HepG2 (cell line): Measurements from ENCODE around the gene AHNAK. TPM values are rescaled to one million over a fixed set of nuclear protein-coding genes. Genes with fewer than 3 reads are reported as not detected.

Experiments
- CHD2 ChIP-seq: IDR thresholded peaks from 2 replicates; pipeline ENCODE4 v1.6.1; 2011; ENCODE audit warnings: low read depth, low read length, improper control_type of control experiment
- ETV5 ChIP-seq: IDR thresholded peaks from 2 replicates; pipeline ENCODE4 v1.6.1; 2018; ENCODE audit warnings: missing biosample characterization, missing genetic modification reagents, inconsistent platforms, borderline replicate concordance
- KDM5B ChIP-seq: sonication (generic); formaldehyde crosslinking; IDR thresholded peaks from 2 replicates; pipeline ENCODE4 v1.4.0; 2020; ENCODE audit warnings: missing genetic modification reagents, mild to moderate bottlenecking, borderline replicate concordance
- NCOA2 ChIP-seq: sonication (generic); formaldehyde crosslinking; IDR thresholded peaks from 2 replicates; pipeline ENCODE4 v1.8.0; 2022; ENCODE audit warnings: inconsistent platforms
- NR2C2 ChIP-seq: sonication (generic); formaldehyde crosslinking; IDR thresholded peaks from 2 replicates; pipeline ENCODE4 v1.4.0; 2020; ENCODE audit warnings: missing genetic modification reagents, mild to moderate bottlenecking, moderate library complexity, borderline replicate concordance
- PITX1 ChIP-seq: sonication (generic); formaldehyde crosslinking; IDR thresholded peaks from 2 replicates; pipeline ENCODE4 v1.5.1; 2020; ENCODE audit warnings: mild to moderate bottlenecking, missing genetic modification reagents
- RBAK ChIP-seq: sonication (generic); formaldehyde crosslinking; IDR thresholded peaks from 2 replicates; pipeline ENCODE4 v1.5.1; 2020; ENCODE audit warnings: mild to moderate bottlenecking, missing genetic modification reagents
- ZMYM2 ChIP-seq: sonication (generic); formaldehyde crosslinking; IDR thresholded peaks from 2 replicates; pipeline ENCODE4 v1.8.0; 2022; ENCODE audit warnings: mild to moderate bottlenecking, missing genetic modification reagents
- ZNF263 ChIP-seq: sonication (generic); formaldehyde crosslinking; IDR thresholded peaks from 2 replicates; pipeline ENCODE4 v1.4.0; 2020; ENCODE audit warnings: missing genetic modification reagents
- ZNF292 ChIP-seq: sonication (generic); formaldehyde crosslinking; IDR thresholded peaks from 2 replicates; pipeline ENCODE4 v1.8.1; 2022; ENCODE audit warnings: mild to moderate bottlenecking, low read depth, missing genetic modification reagents, borderline replicate concordance
- ZNF432 ChIP-seq: sonication (generic); formaldehyde crosslinking; IDR thresholded peaks from 2 replicates; pipeline ENCODE4 v1.5.0; 2020; ENCODE audit warnings: missing genetic modification reagents, mild to moderate bottlenecking, borderline replicate concordance
- ZNF441 ChIP-seq: sonication (generic); formaldehyde crosslinking; IDR thresholded peaks from 2 replicates; pipeline ENCODE4 v1.7.0; 2021; ENCODE audit warnings: missing genetic modification reagents, borderline replicate concordance
- ZNF816 ChIP-seq: sonication (generic); formaldehyde crosslinking; IDR thresholded peaks from 2 replicates; pipeline ENCODE4 v1.8.0; 2022; ENCODE audit warnings: missing genetic modification reagents, mild to moderate bottlenecking, borderline replicate concordance
- polyA plus RNA-seq, 8 experiments: library from polyadenylated mRNA; depleted of rRNA in 3 of 8; stranded (reverse) in 7 of 8; unstranded in 1 of 8; fragments of >200 nt; fragmentation: Illumina TruSeq in 4 of 8; extraction: Trizol in 4 of 8; gene quantifications; 2 replicates each; pipeline versions ENCODE4 v1.2.1 to v1.2.3, GENCODE V29; 2011 to 2016; ENCODE audit warnings: low read depth in 4 of 8, missing spikeins in 1 of 8, mixed read lengths in 1 of 8; ENCODE audit not compliant: insufficient read depth in 1 of 8
- total RNA-seq, 5 experiments: library from RNA; depleted of rRNA; stranded (reverse); fragments of >200 nt; fragmentation: Illumina TruSeq; extraction: Trizol; gene quantifications; 2 replicates each; pipeline ENCODE4 v1.2.3, GENCODE V29; 2016; ENCODE audit warnings: low read depth in 1 of 5
- TF ChIP-seq, protein P1 (sequence below): sonication (generic); formaldehyde crosslinking; IDR thresholded peaks from 2 replicates; pipeline ENCODE4 v1.9.0; 2022; ENCODE audit warnings: low read depth, missing genetic modification reagents
- TF ChIP-seq, protein P2 (sequence below): sonication (generic); formaldehyde crosslinking; IDR thresholded peaks from 2 replicates; pipeline ENCODE4 v1.4.0; 2020; ENCODE audit warnings: mild to moderate bottlenecking, missing genetic modification reagents
- TF ChIP-seq, protein P3 (sequence below), 2 experiments: sonication (generic) in 1 of 2; formaldehyde crosslinking in 1 of 2; IDR thresholded peaks; 2 replicates each; pipeline versions ENCODE4 v1.4.0 to v1.6.1; 2016 to 2020; ENCODE audit warnings: borderline replicate concordance in 1 of 2, low read depth in 1 of 2, mild to moderate bottlenecking in 1 of 2, missing genetic modification reagents in 1 of 2
- TF ChIP-seq, protein P4 (sequence below): sonication (generic); formaldehyde crosslinking; IDR thresholded peaks from 2 replicates; pipeline ENCODE4 v1.5.1; 2020; ENCODE audit warnings: mild to moderate bottlenecking, missing genetic modification reagents
- TF ChIP-seq, protein P5 (sequence below): sonication (generic); formaldehyde crosslinking; IDR thresholded peaks from 2 replicates; pipeline ENCODE4 v1.4.0; 2020; ENCODE audit warnings: low read depth, mild to moderate bottlenecking, missing genetic modification reagents

Gene AHNAK
- total and polyA plus RNA-seq, 2 of the 13 experiments (the other 11 are each of a cell fraction or from before 2014, with no cell fraction given): 23.4 to 25.0 TPM

DNA sequence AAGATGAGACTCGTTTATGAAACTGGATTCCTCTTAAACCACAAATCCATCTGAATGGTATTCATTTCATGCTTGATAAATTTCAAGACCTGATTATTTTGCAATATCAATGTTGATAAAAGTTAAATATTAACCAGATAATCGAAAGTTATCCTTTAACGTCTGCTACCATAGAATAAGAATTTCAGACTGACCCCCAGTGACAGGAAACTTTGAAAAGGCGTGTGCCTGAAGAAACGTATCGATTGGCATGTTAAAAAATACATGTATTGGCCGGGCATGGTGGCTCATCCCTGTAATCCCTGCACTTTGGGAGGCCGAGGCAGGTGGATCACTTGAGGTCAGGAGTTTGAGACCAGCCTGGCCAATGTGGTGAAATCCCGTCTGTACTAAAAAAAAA lies 113.9 kb downstream of the AHNAK start (continued):
- TF ChIP-seq, protein P1, sequence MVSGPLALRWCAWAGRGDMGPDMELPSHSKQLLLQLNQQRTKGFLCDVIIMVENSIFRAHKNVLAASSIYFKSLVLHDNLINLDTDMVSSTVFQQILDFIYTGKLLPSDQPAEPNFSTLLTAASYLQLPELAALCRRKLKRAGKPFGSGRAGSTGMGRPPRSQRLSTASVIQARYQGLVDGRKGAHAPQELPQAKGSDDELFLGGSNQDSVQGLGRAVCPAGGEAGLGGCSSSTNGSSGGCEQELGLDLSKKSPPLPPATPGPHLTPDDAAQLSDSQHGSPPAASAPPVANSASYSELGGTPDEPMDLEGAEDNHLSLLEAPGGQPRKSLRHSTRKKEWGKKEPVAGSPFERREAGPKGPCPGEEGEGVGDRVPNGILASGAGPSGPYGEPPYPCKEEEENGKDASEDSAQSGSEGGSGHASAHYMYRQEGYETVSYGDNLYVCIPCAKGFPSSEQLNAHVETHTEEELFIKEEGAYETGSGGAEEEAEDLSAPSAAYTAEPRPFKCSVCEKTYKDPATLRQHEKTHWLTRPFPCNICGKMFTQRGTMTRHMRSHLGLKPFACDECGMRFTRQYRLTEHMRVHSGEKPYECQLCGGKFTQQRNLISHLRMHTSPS (CRISPR knock-in tag): no peak
- TF ChIP-seq ZNF292 (CRISPR knock-in tag) (0 out of 2 replicates have a peak, but pooled peaks have one; percentile 33), ZNF816 (CRISPR knock-in tag) (no peak), ETV5 (CRISPR knock-in tag) (peak; percentile 50; the same call in 1 of the 2 replicates), RBAK (CRISPR knock-in tag) (no peak), KDM5B (CRISPR knock-in tag) (no peak), ZMYM2 (peak; percentile 92), PITX1 (peak; percentile 51; the same call in 1 of the 2 replicates), NR2C2 (no peak), ZNF263 (CRISPR knock-in tag) (peak; percentile 77), ZNF441 (CRISPR knock-in tag) (no peak), ZNF432 (no peak), NCOA2 (CRISPR knock-in tag) (0 out of 2 replicates have a peak, but pooled peaks have one; percentile 39), CHD2 (no peak)
- TF ChIP-seq, protein P2, sequence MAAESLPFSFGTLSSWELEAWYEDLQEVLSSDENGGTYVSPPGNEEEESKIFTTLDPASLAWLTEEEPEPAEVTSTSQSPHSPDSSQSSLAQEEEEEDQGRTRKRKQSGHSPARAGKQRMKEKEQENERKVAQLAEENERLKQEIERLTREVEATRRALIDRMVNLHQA (CRISPR knock-in tag): no peak
- TF ChIP-seq, protein P3, sequence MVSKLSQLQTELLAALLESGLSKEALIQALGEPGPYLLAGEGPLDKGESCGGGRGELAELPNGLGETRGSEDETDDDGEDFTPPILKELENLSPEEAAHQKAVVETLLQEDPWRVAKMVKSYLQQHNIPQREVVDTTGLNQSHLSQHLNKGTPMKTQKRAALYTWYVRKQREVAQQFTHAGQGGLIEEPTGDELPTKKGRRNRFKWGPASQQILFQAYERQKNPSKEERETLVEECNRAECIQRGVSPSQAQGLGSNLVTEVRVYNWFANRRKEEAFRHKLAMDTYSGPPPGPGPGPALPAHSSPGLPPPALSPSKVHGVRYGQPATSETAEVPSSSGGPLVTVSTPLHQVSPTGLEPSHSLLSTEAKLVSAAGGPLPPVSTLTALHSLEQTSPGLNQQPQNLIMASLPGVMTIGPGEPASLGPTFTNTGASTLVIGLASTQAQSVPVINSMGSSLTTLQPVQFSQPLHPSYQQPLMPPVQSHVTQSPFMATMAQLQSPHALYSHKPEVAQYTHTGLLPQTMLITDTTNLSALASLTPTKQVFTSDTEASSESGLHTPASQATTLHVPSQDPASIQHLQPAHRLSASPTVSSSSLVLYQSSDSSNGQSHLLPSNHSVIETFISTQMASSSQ (IDR thresholded peaks at IDR 0.05; ENCODE audit: low read depth): peak; percentile 94
- TF ChIP-seq, protein P3 (CRISPR knock-in tag; IDR thresholded peaks at IDR 0.05; ENCODE audit: borderline replicate concordance): peak; percentile 73; the same call in 1 of the 2 replicates
- TF ChIP-seq, protein P4, sequence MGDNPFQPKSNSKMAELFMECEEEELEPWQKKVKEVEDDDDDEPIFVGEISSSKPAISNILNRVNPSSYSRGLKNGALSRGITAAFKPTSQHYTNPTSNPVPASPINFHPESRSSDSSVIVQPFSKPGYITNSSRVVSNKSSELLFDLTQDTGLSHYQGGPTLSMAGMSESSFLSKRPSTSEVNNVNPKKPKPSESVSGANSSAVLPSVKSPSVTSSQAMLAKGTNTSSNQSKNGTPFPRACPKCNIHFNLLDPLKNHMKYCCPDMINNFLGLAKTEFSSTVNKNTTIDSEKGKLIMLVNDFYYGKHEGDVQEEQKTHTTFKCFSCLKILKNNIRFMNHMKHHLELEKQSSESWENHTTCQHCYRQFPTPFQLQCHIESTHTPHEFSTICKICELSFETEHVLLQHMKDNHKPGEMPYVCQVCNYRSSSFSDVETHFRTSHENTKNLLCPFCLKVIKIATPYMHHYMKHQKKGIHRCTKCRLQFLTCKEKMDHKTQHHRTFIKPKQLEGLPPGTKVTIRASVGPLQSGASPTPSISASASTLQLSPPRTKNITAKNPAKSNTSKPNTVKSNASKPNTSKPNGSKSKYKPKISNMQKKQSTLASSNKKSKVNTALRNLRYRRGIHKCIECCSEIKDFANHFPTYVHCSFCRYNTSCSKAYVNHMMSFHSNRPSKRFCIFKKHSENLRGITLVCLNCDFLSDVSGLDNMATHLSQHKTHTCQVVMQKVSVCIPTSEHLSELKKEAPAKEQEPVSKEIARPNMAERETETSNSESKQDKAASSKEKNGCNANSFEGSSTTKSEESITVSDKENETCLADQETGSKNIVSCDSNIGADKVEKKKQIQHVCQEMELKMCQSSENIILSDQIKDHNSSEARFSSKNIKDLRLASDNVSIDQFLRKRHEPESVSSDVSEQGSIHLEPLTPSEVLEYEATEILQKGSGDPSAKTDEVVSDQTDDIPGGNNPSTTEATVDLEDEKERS (CRISPR knock-in tag): 0 out of 2 replicates have a peak, but pooled peaks have one; percentile 60
- TF ChIP-seq, protein P5, sequence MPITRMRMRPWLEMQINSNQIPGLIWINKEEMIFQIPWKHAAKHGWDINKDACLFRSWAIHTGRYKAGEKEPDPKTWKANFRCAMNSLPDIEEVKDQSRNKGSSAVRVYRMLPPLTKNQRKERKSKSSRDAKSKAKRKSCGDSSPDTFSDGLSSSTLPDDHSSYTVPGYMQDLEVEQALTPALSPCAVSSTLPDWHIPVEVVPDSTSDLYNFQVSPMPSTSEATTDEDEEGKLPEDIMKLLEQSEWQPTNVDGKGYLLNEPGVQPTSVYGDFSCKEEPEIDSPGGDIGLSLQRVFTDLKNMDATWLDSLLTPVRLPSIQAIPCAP (CRISPR knock-in tag): no peak
